SH-SY5Y (cell line): ENCODE data around the gene ZBTB16.

Experiments
- GATA2 ChIP-seq: IDR thresholded peaks from 2 replicates; pipeline ENCODE4 v1.6.1; 2011; ENCODE audit warnings: mild to moderate bottlenecking, low read depth, low read length
- GATA3 ChIP-seq: IDR thresholded peaks from 2 replicates; pipeline ENCODE4 v1.6.1; 2011; ENCODE audit warnings: low read depth, mild to moderate bottlenecking, low read length, moderate library complexity

- TF ChIP-seq GATA2 (no peak), GATA3 (no peak)
These were observed 35.0 kb downstream of the ZBTB16 start for GRCh38 chr11:114094516-114094915.
